Spleen (tissue), 7 donors: ENCODE data around the gene SGO2.

ENCODE experiments used
- CTCF ChIP-seq, 11 experiments: fragments of 200-600 bp in 7 of 11; fragments of 450-650 bp in 4 of 11; sonication (generic) in 4 of 11; IDR thresholded peaks in 8 of 11; conservative IDR thresholded peaks in 3 of 11; 1 replicate in 7 of 11; 2 replicates in 4 of 11; pipeline versions ENCODE4 v1.4.0 to v1.8.0; 2016 to 2021; ENCODE audit warnings: antibody characterized with exemption in 11 of 11, inconsistent platforms in 4 of 11, mild to moderate bottlenecking in 1 of 11
- POLR2AphosphoS5 ChIP-seq, 3 donors: sonication (generic); formaldehyde crosslinking; IDR thresholded peaks; one replicate each; pipeline ENCODE4 v1.5.1; 2017; ENCODE audit warnings: antibody characterized with exemption in 3 of 3
- donor health status: DM: no; HTN: no; CAD: no; lungs with moderate emphysema.
- donor health status: DM: no; HTN: no; CAD: no.
- donor health status: DM: no; HTN: no; CAD: no.

GRCh38 chr2:200482194-200482593, 43.8 kb upstream of the SGO2 start:
- TF ChIP-seq CTCF (IDR thresholded peaks at IDR 0.05 in 8 of 11, conservative IDR thresholded peaks at IDR 0.05 in 3 of 11) = no peak
- no peak for TF ChIP-seq POLR2AphosphoS5 (IDR thresholded peaks at IDR 0.05)
